ENCODE results near the gene LY86.

GRCh38 chr6:6542357-6542756, 46.2 kb upstream of the LY86 start:
- TF ChIP-seq POLR2AphosphoS5 (IDR thresholded peaks at IDR 0.05) (no peak), CTCF (IDR thresholded peaks at IDR 0.05) (no peak), POLR2A (IDR thresholded peaks at IDR 0.05) (no peak)

Measured in upper lobe of left lung (tissue), 4 donors.